ENCODE measurements around the gene NRCAM. TPM values are rescaled to one million over a fixed set of nuclear protein-coding genes. Genes with fewer than 3 reads are reported as not detected.

The NRCAM gene
- total RNA-seq, 1 donor from 2014 or later: 0.26 TPM

GRCh38 chr7:108442039-108442568, 14.1 kb downstream of the NRCAM start:
- no peak overlapping the region for H3K4me3 ChIP-seq (ENCODE audit: low read depth, low read length)
- DNase-seq (ENCODE audit: low read depth): peak; percentile 79
- H3K36me3 ChIP-seq (ENCODE audit: control insufficient read depth, insufficient read depth, low read length): no peaks in the 10 kb centered on the region
- no peak for TF ChIP-seq CTCF (IDR thresholded peaks at IDR 0.05; ENCODE audit: insufficient read depth, low read length, severe bottlenecking)
- FAIRE-seq: no peak
- no peaks in the 10 kb centered on the region for H3K27me3 ChIP-seq (ENCODE audit: control insufficient read depth, insufficient read depth, low read length)

- Histone ChIP-seq H3K36me3 (ENCODE audit: control insufficient read depth, insufficient read depth, low read length) (no peaks in the 10 kb centered on the region), H3K4me3 (ENCODE audit: low read depth, low read length) (no peak overlapping the region), H3K27me3 (ENCODE audit: control insufficient read depth, insufficient read depth, low read length) (no peaks in the 10 kb centered on the region)
- DNase-seq (ENCODE audit: low read depth): no peak
- FAIRE-seq: no peak
- TF ChIP-seq CTCF (IDR thresholded peaks at IDR 0.05; ENCODE audit: insufficient read depth, low read length, severe bottlenecking): no peak
These were observed 14.8 kb downstream of the NRCAM start for GRCh38 chr7:108441392-108441955.

GRCh38 chr7:108440613-108441012, 15.6 kb downstream of the NRCAM start:
- DNase-seq (ENCODE audit: low read depth) (no peak), FAIRE-seq (no peak)
- TF ChIP-seq CTCF (IDR thresholded peaks at IDR 0.05; ENCODE audit: insufficient read depth, low read length, severe bottlenecking): no peak
- Histone ChIP-seq H3K36me3 (ENCODE audit: control insufficient read depth, insufficient read depth, low read length) (no peaks in the 10 kb centered on the region), H3K4me3 (ENCODE audit: low read depth, low read length) (no peak overlapping the region), H3K27me3 (ENCODE audit: control insufficient read depth, insufficient read depth, low read length) (no peaks in the 10 kb centered on the region)

GRCh38 chr7:108436906-108437305, 19.3 kb downstream of the NRCAM start:
- no peaks in the 10 kb centered on the region for H3K36me3 ChIP-seq (ENCODE audit: control insufficient read depth, insufficient read depth, low read length)
- no peak for TF ChIP-seq CTCF (IDR thresholded peaks at IDR 0.05; ENCODE audit: insufficient read depth, low read length, severe bottlenecking)
- FAIRE-seq (no peak), DNase-seq (ENCODE audit: low read depth) (no peak)
- no peak overlapping the region for H3K4me3 ChIP-seq (ENCODE audit: low read depth, low read length)
- no peaks in the 10 kb centered on the region for H3K27me3 ChIP-seq (ENCODE audit: control insufficient read depth, insufficient read depth, low read length)

GRCh38 chr7:108434010-108434409, 22.2 kb downstream of the NRCAM start:
- DNase-seq (ENCODE audit: low read depth): no peak
- no peak for TF ChIP-seq CTCF (IDR thresholded peaks at IDR 0.05; ENCODE audit: insufficient read depth, low read length, severe bottlenecking)
- Histone ChIP-seq H3K27me3 (ENCODE audit: control insufficient read depth, insufficient read depth, low read length) (no peaks in the 10 kb centered on the region), H3K4me3 (ENCODE audit: low read depth, low read length) (no peak overlapping the region), H3K36me3 (ENCODE audit: control insufficient read depth, insufficient read depth, low read length) (no peaks in the 10 kb centered on the region)
- no peak for FAIRE-seq

- TF ChIP-seq CTCF (IDR thresholded peaks at IDR 0.05; ENCODE audit: insufficient read depth, low read length, severe bottlenecking): no peak
- Histone ChIP-seq H3K27me3 (ENCODE audit: control insufficient read depth, insufficient read depth, low read length) (no peaks in the 10 kb centered on the region), H3K4me3 (ENCODE audit: low read depth, low read length) (no peak overlapping the region), H3K36me3 (ENCODE audit: control insufficient read depth, insufficient read depth, low read length) (no peaks in the 10 kb centered on the region)
- no peak for DNase-seq (ENCODE audit: low read depth)
- no peak for FAIRE-seq
These were observed 25.1 kb downstream of the NRCAM start for GRCh38 chr7:108431099-108431498.
